Activated T-helper 1 cell treated with anti-CD3 and anti-CD28 coated beads, Interleukin-2, amount 50 U/mL, for 16 hours (primary cell): Measurements from ENCODE around the gene ACVRL1.

Experiments used
- DNase-seq, 2 donors: peaks; one replicate each; pipeline ENCODE4 v3.0.0-alpha.2; 2020; ENCODE audit warnings: low read depth in 1 of 2, low spot score in 1 of 2

Gene ACVRL1

GRCh38 chr12:51907083-51907855, at the start of gene ACVRL1:
Gene ACVRL1, plus strand, starts transcription at chr12:51907504. Its CDS starts 4,971 bp downstream, at chr12:51912475.
- no peak for DNase-seq

- no peak for DNase-seq
These were observed 46.3 kb upstream of the ACVRL1 start for GRCh38 chr12:51860986-51861385.

GRCh38 chr12:51862947-51863346, 44.4 kb upstream of the ACVRL1 start:
- DNase-seq, result no peak

- DNase-seq, result no peak
These were observed 43.9 kb upstream of the ACVRL1 start for GRCh38 chr12:51863363-51863932.

GRCh38 chr12:51863933-51864832, 43.1 kb upstream of the ACVRL1 start:
- DNase-seq, result no peak

GRCh38 chr12:51864833-51865670, 42.3 kb upstream of the ACVRL1 start:
- no peak for DNase-seq

GRCh38 chr12:51865757-51866270, 41.5 kb upstream of the ACVRL1 start:
- DNase-seq, result no peak

GRCh38 chr12:51866324-51866723, 41.0 kb upstream of the ACVRL1 start:
- no peak for DNase-seq

- no peak for DNase-seq
These were observed 40.5 kb upstream of the ACVRL1 start for GRCh38 chr12:51866762-51867161.

- no peak for DNase-seq
These were observed 39.9 kb upstream of the ACVRL1 start for GRCh38 chr12:51867371-51867770.

- no peak for DNase-seq
These were observed 39.4 kb upstream of the ACVRL1 start for GRCh38 chr12:51867796-51868428.

GRCh38 chr12:51868821-51869495, 38.3 kb upstream of the ACVRL1 start:
- no peak for DNase-seq

- DNase-seq, result no peak
These were observed 37.8 kb upstream of the ACVRL1 start for GRCh38 chr12:51869496-51869865.

- DNase-seq, result no peak
These were observed 37.4 kb upstream of the ACVRL1 start for GRCh38 chr12:51869931-51870330.

- DNase-seq, result no peak
These were observed 36.8 kb upstream of the ACVRL1 start for GRCh38 chr12:51870504-51870903.

- no peak for DNase-seq
These were observed 36.2 kb upstream of the ACVRL1 start for GRCh38 chr12:51871126-51871525.

GRCh38 chr12:51871918-51872688, 35.2 kb upstream of the ACVRL1 start:
- DNase-seq, result no peak

GRCh38 chr12:51872689-51872981, 34.7 kb upstream of the ACVRL1 start:
- no peak for DNase-seq
